Muscle layer of duodenum (tissue), 2 donors: ENCODE measurements around the gene SMG9.

Experiments
- H3K27ac ChIP-seq: one replicate; pipeline ENCODE4 v1.7.0; 2013; ENCODE audit warnings: mild to moderate bottlenecking, low read length
- H3K27me3 ChIP-seq: one replicate; pipeline ENCODE4 v1.7.0; 2013; ENCODE audit warnings: low read depth, mild to moderate bottlenecking, control low read depth, low read length
- H3K36me3 ChIP-seq, 2 donors: one replicate each; pipeline ENCODE4 v1.7.0; 2013; ENCODE audit warnings: low read length in 2 of 2, control low read depth in 1 of 2, mild to moderate bottlenecking in 1 of 2; ENCODE audit not compliant: insufficient read depth in 2 of 2, control insufficient read depth in 1 of 2
- H3K4me1 ChIP-seq, 2 donors: one replicate each; pipeline ENCODE4 v1.7.0; 2013; ENCODE audit warnings: low read length in 2 of 2, mild to moderate bottlenecking in 2 of 2, control low read depth in 1 of 2, moderate library complexity in 1 of 2; ENCODE audit not compliant: insufficient read depth in 2 of 2, control insufficient read depth in 1 of 2
- H3K4me3 ChIP-seq, 2 donors: one replicate each; pipeline ENCODE4 v1.7.0; 2013; ENCODE audit warnings: low read length in 2 of 2, low read depth in 1 of 2, mild to moderate bottlenecking in 1 of 2
- H3K9me3 ChIP-seq, 2 donors: one replicate each; pipeline ENCODE4 v1.7.0; 2013; ENCODE audit warnings: low read length in 2 of 2, control low read depth in 1 of 2, mild to moderate bottlenecking in 1 of 2; ENCODE audit not compliant: control insufficient read depth in 1 of 2
- donor health status: healthy.

The SMG9 gene

DNA sequence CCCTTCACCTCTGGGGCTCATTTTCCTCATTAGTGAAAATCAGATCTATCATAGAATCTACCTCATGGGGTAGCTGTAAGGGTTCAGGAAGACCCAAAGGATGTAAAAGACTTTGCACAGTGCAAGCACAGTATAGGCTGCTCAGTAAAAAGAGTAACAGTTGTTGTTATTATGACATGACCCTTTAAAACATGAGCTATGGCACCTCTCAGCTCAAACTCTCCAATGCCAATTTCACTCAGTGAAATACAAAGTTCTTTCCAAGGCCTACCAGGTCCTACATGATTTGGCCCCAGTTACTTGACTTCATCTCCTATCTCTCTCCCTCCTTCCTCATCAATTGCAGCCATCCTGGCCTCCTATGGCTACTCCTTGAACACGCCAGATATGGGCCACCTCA is 4.9 kb downstream of the SMG9 start:
- peaks cover 41 to 56% of the 10 kb centered on the region in 2 donors for H3K36me3 ChIP-seq

DNA sequence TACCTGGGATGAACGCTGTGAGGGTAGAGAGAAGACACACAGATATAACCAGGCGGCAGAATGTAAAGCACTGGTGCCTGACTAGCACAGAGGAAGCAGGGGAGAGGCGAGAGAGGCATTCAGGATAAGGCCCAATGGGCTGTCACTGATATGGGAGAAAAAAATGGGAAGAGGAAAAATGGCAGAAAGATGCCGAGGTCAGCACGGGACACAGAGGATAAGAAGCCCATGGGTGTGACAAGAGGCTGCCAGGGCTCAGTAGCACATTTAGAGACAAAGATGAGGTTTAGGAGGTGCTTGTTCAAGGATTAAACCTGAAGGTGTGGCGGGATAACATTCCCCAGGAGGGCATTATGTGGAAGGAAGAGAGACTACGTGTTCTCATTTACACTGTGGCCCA is 5.6 kb downstream of the SMG9 start:
- no peaks in the 10 kb centered on the region for H3K9me3 ChIP-seq
- H3K4me3 ChIP-seq: no peak overlapping the region
- H3K4me1 ChIP-seq: peaks cover 0 to 22% of the 10 kb centered on the region in 2 donors
- no peaks in the 10 kb centered on the region for H3K27me3 ChIP-seq
- peaks cover 45 to 52% of the 10 kb centered on the region in 2 donors for H3K36me3 ChIP-seq
- no peak overlapping the region for H3K27ac ChIP-seq

More for the DNA sequence above, 4.9 kb downstream of the SMG9 start:
- no peaks in the 10 kb centered on the region for H3K9me3 ChIP-seq
- no peaks in the 10 kb centered on the region for H3K27me3 ChIP-seq
- H3K27ac ChIP-seq: no peak overlapping the region
- H3K4me3 ChIP-seq: no peak overlapping the region
- peaks cover 0 to 23% of the 10 kb centered on the region in 2 donors for H3K4me1 ChIP-seq

DNA sequence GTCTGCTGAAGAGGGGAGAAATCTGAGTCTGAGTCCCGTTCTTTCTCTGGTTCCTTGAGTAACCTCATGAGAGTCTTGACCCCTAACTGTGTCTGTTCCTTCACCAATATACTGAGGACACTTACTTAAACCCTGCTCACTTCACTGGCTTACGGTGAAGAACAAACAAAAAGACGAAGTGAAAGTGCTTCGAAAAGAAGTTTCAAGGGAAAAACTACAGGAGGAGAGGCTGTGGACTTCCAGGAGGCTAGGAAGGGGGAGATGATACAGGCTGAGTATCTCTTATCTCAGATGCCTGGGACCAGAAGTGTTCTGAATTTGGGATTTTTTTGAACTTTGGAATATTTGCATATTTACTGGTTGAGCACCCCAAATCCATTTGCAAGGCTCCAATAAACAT is 6.1 kb downstream of the SMG9 start:
- Histone ChIP-seq H3K27me3 (no peaks in the 10 kb centered on the region), H3K36me3 (peaks cover 45 to 54% of the 10 kb centered on the region in 2 donors), H3K4me1 (peaks cover 0 to 17% of the 10 kb centered on the region in 2 donors), H3K9me3 (no peaks in the 10 kb centered on the region), H3K27ac (no peak overlapping the region), H3K4me3 (no peak overlapping the region)

DNA sequence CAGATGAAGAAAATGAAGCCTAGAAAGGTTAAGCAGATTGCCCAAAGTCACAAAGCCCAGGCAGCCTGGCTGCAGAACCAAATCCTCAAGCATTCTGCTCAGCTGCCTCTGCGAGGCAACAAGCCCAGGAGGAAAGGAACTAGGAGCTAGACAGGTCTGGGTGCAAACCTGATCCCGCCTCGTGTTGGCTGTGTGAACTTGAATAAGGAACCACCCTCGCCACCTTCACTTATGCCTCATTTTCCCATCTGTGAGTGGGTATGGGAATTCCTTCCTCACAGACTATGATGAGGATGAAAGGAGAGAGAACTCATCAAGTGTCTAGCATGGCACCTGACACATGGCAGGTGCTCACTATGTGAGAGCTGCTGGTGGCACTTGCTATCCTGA is 6.6 kb downstream of the SMG9 start:
- Histone ChIP-seq H3K27me3 (no peaks in the 10 kb centered on the region), H3K4me1 (peaks cover 0 to 13% of the 10 kb centered on the region in 2 donors), H3K4me3 (no peak overlapping the region), H3K9me3 (no peaks in the 10 kb centered on the region), H3K27ac (no peak overlapping the region), H3K36me3 (peaks cover 47 to 59% of the 10 kb centered on the region in 2 donors)

DNA sequence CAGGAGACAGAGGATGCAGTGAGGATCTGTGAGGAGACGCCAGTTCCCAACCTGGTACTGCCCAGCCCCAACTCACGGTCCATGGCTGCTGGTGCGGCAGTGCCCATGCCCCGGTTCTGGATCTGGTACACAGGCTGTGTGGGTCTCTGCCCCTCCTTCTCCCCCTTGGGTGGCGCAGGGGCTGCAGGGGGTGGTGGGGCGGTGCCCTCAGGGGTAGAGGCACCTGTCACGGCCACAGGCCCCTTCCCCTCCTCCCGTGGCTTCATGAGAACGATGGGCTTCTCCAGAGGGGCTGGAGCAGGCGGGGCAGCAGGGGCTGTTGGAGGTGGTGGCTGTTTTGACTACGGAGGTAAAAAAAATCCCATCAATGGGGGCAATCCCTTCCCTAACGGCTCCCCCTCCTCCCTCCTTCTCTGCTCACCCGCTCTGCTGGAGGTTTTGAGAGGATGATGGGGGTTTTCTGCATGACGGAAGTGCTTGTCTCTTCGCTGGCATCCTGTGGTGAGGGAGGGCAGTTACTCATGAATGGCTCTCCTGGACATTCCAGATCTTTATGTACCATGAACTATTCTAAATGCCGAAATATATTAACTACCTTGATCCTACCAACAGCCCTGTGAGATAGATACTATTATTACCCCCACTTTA is 7.1 kb downstream of the SMG9 start:
- Histone ChIP-seq H3K4me1 (peaks cover 0 to 9% of the 10 kb centered on the region in 2 donors), H3K27me3 (no peaks in the 10 kb centered on the region), H3K9me3 (no peaks in the 10 kb centered on the region), H3K4me3 (no peak overlapping the region), H3K36me3 (peaks cover 50 to 64% of the 10 kb centered on the region in 2 donors), H3K27ac (no peak overlapping the region)

DNA sequence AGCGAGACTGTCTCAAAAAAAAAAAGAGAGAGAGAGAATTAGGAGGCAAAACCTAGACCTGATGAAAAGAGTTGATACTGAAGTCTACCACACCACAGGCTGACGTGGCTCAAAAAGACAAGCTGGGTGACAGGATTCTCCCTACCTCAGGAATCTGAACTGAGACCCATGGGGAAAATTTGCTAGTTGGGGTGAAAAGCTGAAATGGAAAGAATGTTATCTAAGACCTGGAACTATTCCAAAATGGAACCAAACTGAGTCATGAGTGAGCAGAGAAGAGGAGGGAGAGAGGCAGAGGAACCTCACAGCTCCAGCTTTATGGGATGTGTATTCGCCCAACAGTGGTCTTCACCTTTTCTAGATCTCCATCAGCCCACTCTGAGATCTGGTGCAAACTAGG is 11.7 kb downstream of the SMG9 start:
- no peaks in the 10 kb centered on the region for H3K9me3 ChIP-seq
- no peak overlapping the region for H3K27ac ChIP-seq
- no peak overlapping the region for H3K4me3 ChIP-seq
- H3K36me3 ChIP-seq: peaks cover 68 to 81% of the 10 kb centered on the region in 2 donors
- no peaks in the 10 kb centered on the region for H3K4me1 ChIP-seq
- H3K27me3 ChIP-seq: no peaks in the 10 kb centered on the region

DNA sequence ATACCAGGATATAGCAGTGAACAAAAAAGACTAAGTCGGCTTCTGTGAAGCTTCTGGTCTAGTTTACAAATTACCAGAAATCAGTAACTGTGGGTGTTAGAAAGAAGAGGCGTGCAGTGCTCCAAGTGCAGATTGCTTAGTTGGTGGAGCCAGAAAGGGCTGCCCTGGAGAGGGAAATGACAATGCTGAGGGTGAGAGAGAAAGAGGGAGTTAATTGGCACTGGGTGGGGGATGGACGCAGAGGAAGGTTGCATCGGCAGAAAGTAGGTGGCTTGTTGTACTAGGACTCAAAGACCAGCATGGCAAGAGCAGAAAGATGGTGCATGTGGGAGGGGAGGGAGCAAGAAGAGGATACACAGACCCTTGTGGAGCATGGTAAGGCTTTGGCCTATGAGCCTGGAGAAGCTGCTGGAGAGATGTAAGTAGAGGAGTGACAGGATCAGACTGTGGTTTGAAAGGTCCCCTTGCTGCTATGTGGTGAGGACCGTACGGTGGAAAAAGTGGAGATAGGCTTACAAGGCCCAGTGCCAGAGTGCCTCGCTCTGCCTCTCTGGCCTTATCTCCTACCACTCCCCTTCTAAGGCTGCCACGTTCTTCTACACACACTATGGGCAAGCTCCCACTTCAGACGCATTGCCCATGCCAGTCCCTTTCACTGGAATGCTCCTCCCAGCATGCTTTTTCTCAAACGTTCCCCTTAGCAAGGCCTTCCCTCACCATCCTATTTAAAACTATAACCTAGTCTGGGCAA is 13.5 kb downstream of the SMG9 start:
- Histone ChIP-seq H3K9me3 (no peaks in the 10 kb centered on the region), H3K27me3 (no peaks in the 10 kb centered on the region), H3K36me3 (peaks cover 67 to 79% of the 10 kb centered on the region in 2 donors), H3K4me3 (no peak overlapping the region), H3K4me1 (no peaks in the 10 kb centered on the region), H3K27ac (peak overlapping the region; percentile 91)

DNA sequence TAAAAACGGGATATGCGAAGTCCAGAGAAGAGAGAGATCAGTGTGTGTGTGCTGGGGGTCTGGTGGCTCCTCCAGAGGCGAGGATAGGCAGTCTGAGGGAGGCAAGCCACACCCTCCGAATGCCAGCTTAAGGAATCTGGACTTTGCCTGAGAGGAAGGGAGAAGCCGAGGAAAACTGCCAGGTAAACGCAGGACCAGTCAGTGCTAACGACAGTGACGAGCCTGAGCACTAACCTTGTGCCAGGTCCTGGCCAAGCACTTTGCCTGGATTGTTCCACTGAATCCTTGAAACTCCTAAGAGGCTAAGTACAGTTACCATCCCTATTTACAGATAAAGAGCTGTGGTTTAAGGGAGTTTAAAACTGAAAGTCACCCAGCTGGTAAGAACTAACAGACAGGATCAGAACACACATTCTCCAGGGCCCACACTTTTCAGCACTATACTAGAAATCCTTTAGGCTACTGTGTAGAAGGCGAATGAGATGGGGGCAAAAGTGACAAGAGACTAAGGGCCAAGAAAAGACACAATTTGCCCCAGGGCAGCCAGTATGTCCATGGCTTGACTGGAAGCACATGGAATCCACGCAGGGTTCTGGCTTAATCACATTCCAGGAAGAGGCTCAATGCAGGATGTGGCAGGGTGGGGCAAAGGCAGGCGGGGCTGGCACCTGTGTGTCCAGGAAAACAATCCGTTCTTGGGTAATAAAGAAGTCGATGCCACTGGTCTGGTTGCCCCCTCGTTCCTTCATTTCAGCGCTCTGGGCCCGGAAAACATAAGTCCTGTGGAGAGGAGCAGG is 15.1 kb downstream of the SMG9 start:
- no peaks in the 10 kb centered on the region for H3K27me3 ChIP-seq
- H3K4me1 ChIP-seq: no peaks in the 10 kb centered on the region
- H3K36me3 ChIP-seq: peaks cover 64 to 84% of the 10 kb centered on the region in 2 donors
- no peak overlapping the region for H3K4me3 ChIP-seq
- H3K27ac ChIP-seq: peak overlapping the region; percentile 91
- H3K9me3 ChIP-seq: no peaks in the 10 kb centered on the region

DNA sequence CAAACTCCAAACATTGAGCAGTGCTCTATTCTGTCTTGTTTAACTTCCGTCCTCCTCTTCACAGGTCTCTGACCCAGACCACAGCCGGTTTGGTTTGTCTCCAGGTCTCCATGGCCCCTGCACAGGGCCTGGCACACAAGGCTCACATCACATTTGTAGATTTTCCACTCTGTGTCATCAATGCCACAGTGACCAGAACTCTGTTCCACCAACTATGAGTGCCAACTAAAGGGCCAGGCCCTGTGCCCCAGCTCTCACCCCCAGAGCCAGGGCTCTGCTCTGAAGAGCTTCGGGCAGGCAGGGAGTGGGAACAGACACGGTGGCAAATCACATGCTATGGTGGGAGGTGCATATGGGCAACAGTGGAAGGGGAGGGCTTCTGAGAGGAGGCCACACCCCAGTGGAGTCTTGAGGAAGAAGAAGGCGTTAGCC is 16.0 kb downstream of the SMG9 start:
- Histone ChIP-seq H3K4me1 (no peaks in the 10 kb centered on the region), H3K27me3 (no peaks in the 10 kb centered on the region), H3K36me3 (peaks cover 69 to 87% of the 10 kb centered on the region in 2 donors), H3K9me3 (no peaks in the 10 kb centered on the region), H3K4me3 (no peak overlapping the region), H3K27ac (peak overlapping the region; percentile 91)

DNA sequence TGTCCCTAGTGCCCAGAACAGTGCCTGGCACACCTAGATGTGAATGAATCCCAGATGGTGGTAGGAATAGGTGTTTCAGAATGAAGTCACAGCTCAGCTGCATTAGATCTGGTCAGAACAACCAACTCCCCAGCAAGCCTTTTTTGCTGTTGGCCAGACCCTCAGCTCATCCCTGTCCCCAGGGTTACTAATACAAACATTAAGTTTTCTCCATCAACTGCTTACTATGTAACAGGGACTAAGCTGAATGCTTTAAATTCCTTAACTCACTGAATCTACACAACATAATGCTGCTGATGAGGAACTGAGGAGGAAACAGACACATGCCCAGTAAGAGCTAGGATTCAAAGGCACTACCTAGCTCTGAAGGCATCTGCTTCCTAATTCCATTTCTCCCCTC is 18.8 kb downstream of the SMG9 start:
- Histone ChIP-seq H3K4me3 (no peak overlapping the region), H3K27me3 (no peaks in the 10 kb centered on the region), H3K36me3 (peaks cover 82 to 88% of the 10 kb centered on the region in 2 donors), H3K9me3 (no peaks in the 10 kb centered on the region), H3K4me1 (no peaks in the 10 kb centered on the region), H3K27ac (no peak overlapping the region)

DNA sequence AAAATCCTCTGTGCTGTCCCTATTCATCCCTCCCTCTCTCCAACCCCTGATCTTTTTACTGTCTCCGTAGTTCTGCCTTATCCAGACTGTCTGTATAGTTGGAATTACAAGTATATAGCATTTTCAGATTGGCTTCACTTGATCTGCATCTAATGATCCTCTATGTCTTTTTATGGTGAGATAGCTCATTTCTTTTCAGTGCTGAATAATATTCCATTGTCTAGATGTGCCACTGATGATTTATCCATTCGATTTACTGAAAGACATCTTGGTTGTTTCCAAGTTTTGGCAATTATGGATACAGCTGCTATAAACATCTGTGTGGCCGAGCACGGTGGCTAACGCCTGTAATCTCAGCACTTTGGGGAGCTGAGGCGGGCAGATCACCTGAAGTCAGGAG is 19.7 kb downstream of the SMG9 start:
- Histone ChIP-seq H3K9me3 (no peaks in the 10 kb centered on the region), H3K36me3 (peaks cover 79 to 88% of the 10 kb centered on the region in 2 donors), H3K4me3 (no peak overlapping the region), H3K27me3 (no peaks in the 10 kb centered on the region), H3K27ac (no peak overlapping the region), H3K4me1 (no peaks in the 10 kb centered on the region)
